Measurements from ENCODE around the gene GRK5.
"Not testable (repeated sequence)": the region's sequence is repeated elsewhere in the genome, so short reads cannot be mapped to it uniquely, and the experiment has no call there.

Gene GRK5

GRCh38 chr10:119252470-119253151 lies 45.2 kb downstream of the GRK5 start:
- no peak for DNase-seq

GRCh38 chr10:119253433-119254174 lies 46.2 kb downstream of the GRK5 start:
- no peak for DNase-seq

- no peak for DNase-seq
Measured at GRCh38 chr10:119254335-119254734, 47.0 kb downstream of the GRK5 start.

DNA sequence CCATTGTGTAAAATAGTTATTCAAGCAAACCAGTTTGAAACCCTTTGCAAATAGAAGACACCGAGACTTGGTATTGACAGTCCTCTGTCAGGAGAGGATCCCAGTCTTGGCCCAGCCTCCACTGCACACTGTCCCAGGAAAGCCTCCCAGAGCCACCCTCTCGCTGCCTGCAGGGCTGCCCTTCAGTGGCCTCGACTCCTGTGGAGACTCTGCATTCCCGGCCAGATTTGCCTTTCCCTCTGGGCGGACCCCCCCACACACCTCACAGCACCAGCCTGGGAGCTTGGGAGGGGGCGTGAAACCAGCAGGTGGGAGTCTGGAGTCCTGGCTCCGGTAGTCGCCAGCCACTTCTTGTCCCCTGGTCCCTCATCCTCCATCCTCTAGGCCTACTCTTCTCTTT lies 48.7 kb downstream of the GRK5 start:
- DNase-seq = no peak

- no peak for DNase-seq
Measured at GRCh38 chr10:119256897-119257296, 49.5 kb downstream of the GRK5 start.

DNA sequence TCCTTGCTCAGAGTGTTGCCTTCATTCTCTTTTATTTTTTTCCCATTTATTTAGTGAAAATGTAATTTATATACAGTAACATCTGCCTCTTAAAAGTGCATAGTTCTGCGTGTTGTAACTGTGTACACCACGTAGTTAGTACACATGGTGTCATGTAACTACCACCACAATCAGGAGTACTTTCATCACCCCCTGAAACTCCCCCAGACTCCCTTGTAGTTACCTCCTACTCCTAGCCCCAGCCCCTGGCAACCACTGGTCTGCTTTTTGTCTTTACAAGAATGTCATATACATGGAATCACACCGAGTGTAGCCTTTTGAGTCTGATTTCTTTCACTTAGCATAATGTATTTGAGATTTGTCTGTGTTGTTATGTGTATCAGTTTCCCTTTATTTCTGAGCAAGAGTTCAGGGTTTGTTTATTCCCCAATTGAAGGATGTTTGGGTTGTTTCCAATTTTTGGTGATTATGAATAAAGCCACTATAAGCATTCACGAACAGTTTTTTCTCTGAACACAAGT lies 50.6 kb downstream of the GRK5 start:
- DNase-seq = no peak

DNA sequence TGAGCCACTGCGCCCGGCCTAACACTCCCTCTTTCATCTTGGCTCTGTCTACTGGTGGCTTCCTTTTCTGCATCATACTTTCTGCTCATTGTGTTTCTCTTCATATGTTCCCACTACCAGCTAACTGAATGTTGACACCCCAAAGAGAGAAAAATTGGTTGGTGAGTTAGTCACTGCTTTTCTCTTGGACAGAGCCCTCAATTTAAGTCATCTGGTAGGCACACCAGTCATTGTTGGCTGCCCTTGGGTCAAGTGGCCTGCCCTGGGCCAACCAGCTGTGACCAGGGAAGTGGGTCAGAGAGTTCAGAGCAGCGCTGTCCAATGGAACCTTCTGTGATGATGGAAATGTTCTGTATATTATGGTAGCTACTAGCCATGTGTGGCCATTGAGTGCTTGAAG lies 52.0 kb downstream of the GRK5 start:
- no peak for DNase-seq

DNA sequence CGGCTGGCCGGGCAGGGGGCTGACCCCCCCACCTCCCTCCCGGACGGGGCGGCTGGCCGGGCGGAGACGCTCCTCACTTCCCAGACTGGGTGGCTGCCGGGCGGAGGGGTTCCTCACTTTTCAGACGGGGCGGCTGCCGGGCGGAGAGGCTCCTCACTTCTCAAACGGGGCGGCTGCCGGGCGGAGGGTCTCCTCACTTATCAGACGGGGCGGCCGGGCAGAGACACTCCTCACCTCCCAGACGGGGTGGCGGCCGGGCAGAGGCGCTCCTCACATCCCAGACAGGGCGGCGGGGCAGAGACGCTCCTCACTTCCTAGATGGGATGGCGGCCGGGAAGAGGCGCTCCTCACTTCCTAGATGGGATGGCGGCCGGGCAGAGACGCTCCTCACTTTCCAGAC lies 53.6 kb downstream of the GRK5 start:
- DNase-seq = not testable (repeated sequence)

DNA sequence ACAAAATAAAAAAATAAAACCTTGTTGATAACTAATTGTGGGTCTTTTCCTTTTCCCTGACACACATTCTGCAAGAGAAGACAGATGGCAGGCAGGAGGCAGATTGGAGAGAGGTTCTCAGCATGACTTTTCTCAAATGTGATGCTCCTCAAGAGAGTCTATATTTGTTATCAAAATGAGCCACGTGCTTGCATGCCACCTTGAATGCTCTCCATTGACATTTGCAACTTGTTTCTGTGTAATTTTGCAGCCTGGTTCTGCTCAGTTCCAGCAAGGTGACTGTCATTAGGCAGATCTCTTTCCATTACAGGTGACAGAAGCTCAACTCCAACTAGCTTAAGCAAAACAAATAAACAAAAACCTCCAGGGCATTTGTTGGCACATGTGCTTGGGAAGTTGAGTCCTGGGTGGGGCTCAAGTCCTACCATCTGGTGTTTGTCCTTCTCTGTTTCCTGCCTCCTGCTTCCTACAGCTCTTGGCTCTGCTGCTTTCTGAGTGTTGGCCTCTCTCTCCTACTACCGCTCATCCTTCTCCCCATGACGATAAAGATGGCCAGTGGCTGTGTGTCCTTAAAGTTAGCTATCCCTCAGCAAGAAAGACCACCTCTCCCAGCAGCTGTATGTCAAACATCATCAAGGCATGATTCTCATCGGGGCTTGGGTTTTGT lies 56.7 kb downstream of the GRK5 start:
- no peak for DNase-seq

GRCh38 chr10:119265691-119266090 lies 58.3 kb downstream of the GRK5 start:
- no peak for DNase-seq

DNA sequence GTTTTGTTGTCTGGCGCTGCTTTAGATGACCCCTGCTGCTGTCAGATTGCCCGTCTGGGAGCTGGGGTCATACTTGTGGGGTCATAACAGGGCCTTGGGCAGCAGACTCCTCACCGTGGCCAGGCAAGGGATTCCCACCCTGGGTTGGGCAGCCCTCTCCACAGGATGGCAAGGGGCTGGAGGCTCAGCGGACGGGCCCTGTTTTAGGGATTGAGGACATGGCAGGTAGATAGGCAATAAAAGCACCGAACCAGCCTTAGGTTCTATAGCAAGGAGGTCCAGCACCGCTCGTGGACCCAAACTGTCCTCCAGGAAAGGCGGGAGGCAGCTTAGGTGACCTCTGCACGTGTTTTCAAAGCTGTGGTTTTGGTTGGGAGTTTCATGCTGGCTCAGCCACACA lies 60.0 kb downstream of the GRK5 start:
- DNase-seq = no peak

GRCh38 chr10:119268428-119268827 lies 61.1 kb downstream of the GRK5 start:
- DNase-seq = no peak

- DNase-seq = peak; percentile 64
Measured at GRCh38 chr10:119268871-119269506, 61.6 kb downstream of the GRK5 start.

DNA sequence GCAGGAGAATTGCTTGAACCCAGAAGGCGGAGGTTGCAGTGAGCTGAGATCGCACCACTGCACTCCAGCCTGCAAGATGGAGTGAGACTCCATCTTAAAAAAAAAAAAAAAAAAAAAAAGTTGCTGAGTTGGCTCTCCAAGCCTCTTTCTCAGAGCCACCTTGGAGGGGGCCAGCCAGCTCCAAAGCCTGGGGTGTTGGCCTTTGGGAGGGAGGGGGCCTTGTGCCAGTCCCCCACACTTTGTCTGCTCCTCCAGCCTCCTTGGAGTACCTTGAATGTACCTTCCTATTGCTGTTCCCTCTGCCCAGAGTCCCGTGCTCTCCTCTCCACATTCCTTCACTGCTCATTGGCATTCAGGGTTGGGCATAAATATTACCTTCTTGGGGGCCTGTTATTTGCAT lies 62.4 kb downstream of the GRK5 start:
- DNase-seq = no peak

GRCh38 chr10:119270762-119271366 lies 63.5 kb downstream of the GRK5 start:
- DNase-seq = peak; percentile 7

- DNase-seq = not testable (repeated sequence)
Measured at GRCh38 chr10:119272338-119272734, 65.0 kb downstream of the GRK5 start.

- no peak for DNase-seq
Measured at GRCh38 chr10:119272736-119273135, 65.4 kb downstream of the GRK5 start.

- DNase-seq = no peak
Measured at GRCh38 chr10:119273413-119273812, 66.0 kb downstream of the GRK5 start.

GRCh38 chr10:119274519-119275045 lies 67.2 kb downstream of the GRK5 start:
- DNase-seq = no peak

DNA sequence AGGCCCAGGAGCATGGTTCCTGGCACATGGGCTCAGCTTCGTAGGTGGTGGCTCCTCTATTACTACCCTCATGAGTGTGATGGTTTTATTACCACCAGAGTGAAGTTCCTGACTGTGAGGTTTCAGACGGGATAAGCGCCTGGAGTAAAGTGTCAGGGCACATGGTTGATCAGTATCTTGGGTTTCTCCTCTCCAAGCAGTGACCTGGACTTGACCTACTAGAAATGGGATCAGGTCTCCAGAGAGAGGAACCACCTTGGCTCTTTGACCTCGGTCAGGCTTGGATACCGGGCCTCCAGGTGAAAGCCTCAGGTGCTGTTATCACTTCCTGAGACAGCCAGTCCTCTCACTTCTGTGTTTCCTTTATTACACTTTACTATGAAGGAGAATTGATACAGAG lies 67.7 kb downstream of the GRK5 start:
- no peak for DNase-seq

DNA sequence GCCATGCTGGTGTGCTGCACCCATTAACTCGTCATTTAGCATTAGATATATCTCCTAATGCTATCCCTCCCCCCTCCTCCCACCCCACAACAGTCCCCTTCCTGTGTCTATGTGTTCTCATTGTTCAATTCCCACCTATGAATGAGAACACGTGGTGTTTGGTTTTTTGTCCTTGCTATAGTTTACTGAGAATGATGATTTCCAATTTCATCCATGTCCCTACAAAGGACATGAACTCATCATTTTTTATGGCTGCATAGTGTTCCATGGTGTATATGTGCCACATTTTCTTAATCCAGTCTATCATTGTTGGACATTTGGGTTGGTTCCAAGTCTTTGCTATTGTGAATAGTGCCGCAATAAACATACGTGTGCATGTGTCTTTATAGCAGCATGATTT lies 68.8 kb downstream of the GRK5 start:
- not testable (repeated sequence) for DNase-seq

DNA sequence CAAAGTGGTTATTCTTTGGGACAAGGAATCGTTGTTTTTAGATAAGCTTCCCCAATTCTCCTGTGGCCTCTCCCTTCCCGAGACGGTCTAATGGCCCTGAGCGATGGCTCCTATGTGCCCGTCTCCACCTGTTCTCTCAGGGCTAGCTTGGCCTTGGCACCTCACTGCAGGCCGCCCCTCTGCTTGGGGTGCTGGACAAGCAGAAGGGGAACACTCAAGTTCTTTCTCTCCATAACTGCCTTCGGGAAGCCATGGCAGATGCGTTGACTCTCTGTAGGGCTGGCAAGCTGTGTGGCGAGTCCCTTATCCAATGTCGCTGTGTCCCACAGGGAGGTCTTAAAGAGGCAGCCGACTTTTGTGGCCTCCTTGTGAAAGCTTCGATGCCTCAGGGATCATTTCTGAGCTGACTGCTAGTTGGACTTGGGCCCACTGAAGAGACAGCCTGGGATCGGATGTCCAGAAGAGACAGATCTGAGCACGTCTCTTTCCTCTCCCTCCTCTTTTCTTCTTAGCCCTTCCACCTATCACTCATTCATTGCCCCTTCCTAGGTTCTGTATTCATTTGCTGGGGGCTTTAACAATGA lies 70.8 kb downstream of the GRK5 start:
- DNase-seq = no peak

Data from effector CD8-positive, alpha-beta T cell (primary cell).